CD4-positive, alpha-beta T cell treated with Interleukin-4 for 4 hours (primary cell): ENCODE measurements around the gene RPS6KA2.
"Not testable (repeated sequence)": the region's sequence is repeated elsewhere in the genome, so short reads cannot be mapped to it uniquely, and the experiment has no call there.

Experiments used
- DNase-seq: peaks from one replicate; pipeline ENCODE4 v3.0.0-alpha.2; 2020

The RPS6KA2 gene

GRCh38 chr6:166383802-166384363, 243.2 kb downstream of the RPS6KA2 start:
- DNase-seq: peak; percentile 28

- DNase-seq: peak; percentile 93
Measured at GRCh38 chr6:166382933-166383801, 243.9 kb downstream of the RPS6KA2 start, which contains the start of gene MPC1. Gene MPC1, minus strand, starts transcription at chr6:166382940. Its CDS starts 64 bp downstream, at chr6:166382876.

GRCh38 chr6:166382500-166382932, 244.5 kb downstream of the RPS6KA2 start:
- peak; percentile 1 for DNase-seq

- peak; percentile 47 for DNase-seq
Measured at GRCh38 chr6:166381733-166382499, 245.1 kb downstream of the RPS6KA2 start.

- no peak for DNase-seq
Measured at GRCh38 chr6:166381381-166381732, 245.7 kb downstream of the RPS6KA2 start.

- DNase-seq: no peak
Measured at GRCh38 chr6:166379800-166380199, 247.3 kb downstream of the RPS6KA2 start.

- no peak for DNase-seq
Measured at GRCh38 chr6:166379103-166379586, 247.9 kb downstream of the RPS6KA2 start.

- DNase-seq: no peak
Measured at GRCh38 chr6:166377721-166378120, 249.3 kb downstream of the RPS6KA2 start.

- DNase-seq: no peak
Measured at GRCh38 chr6:166375013-166375412, 252.0 kb downstream of the RPS6KA2 start.

GRCh38 chr6:166370489-166370888, 256.6 kb downstream of the RPS6KA2 start:
- no peak for DNase-seq

- DNase-seq: no peak
Measured at GRCh38 chr6:166369782-166370181, 257.3 kb downstream of the RPS6KA2 start.

- DNase-seq: no peak
Measured at GRCh38 chr6:166366921-166367320, 260.1 kb downstream of the RPS6KA2 start.

GRCh38 chr6:166365806-166366205, 261.2 kb downstream of the RPS6KA2 start:
- DNase-seq: no peak

- DNase-seq: no peak
Measured at GRCh38 chr6:166365221-166365620, 261.8 kb downstream of the RPS6KA2 start.

GRCh38 chr6:166364456-166364855, 262.6 kb downstream of the RPS6KA2 start:
- no peak for DNase-seq

GRCh38 chr6:166362427-166362826, 264.6 kb downstream of the RPS6KA2 start:
- not testable (repeated sequence) for DNase-seq

GRCh38 chr6:166361077-166361429, 266.0 kb downstream of the RPS6KA2 start:
- DNase-seq: no peak

GRCh38 chr6:166360243-166361076, 266.6 kb downstream of the RPS6KA2 start:
- no peak for DNase-seq
